Measurements from ENCODE around the gene PPP1R27. TPM values are rescaled to one million over a fixed set of nuclear protein-coding genes. Genes with fewer than 3 reads are reported as not detected.

PPP1R27 gene
- total RNA-seq, 2 donors from 2014 or later: not detected

DNA sequence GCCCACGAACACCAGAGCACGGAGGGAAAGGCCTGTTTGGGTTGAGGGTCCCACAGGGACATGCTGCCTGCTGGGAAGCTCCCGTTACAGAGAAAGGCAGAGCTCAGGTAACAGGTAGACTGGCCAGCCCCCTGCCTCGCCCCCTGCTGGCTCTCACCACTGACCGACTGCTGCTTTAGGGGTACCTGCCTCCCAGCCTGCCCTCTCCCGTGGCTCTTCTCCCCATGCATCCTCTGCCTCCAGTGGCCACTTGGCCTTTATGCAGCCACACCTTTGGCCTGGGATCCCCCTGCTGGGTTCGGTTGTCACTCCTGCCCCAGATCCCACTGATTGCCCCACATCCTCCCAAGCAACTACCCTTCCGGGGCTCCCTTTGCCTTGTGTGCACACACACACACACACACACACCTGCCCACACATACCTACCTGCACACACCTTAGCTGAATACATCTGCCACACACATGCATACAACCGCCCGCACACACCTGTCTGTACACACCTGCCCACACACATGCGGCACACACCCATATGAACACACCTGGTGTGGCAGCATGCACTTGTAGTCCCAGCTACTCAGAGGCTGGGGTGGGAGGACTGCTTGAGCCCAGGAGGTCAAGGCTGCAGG lies 8.9 kb downstream of the PPP1R27 start:
- no peak for DNase-seq (ENCODE audit: low spot score)
- intact Hi-C loops (cut with DNase I): no loop called here

DNA sequence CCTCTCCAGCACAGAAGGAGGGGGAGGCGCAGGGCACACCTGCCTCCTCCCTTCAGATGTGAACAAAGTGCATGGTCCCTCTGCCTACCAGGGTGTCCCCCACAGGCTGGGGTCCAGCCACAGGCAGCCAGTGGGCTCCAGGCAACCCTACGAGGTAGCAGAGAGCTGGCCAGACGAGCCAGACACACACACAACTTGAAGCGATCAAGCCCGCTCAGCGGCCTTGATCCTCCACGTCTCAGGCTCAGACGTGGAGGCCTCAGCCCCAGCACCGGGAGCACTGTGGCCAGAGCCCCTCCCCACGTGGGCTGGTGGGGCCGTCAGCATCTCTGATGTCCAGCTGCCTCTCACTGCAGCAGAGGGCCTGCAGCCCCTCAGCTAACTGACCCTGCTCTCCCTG lies 10.3 kb downstream of the PPP1R27 start:
- DNase-seq (ENCODE audit: low spot score): no peak
- intact Hi-C loops (cut with DNase I): no loop called here

DNA sequence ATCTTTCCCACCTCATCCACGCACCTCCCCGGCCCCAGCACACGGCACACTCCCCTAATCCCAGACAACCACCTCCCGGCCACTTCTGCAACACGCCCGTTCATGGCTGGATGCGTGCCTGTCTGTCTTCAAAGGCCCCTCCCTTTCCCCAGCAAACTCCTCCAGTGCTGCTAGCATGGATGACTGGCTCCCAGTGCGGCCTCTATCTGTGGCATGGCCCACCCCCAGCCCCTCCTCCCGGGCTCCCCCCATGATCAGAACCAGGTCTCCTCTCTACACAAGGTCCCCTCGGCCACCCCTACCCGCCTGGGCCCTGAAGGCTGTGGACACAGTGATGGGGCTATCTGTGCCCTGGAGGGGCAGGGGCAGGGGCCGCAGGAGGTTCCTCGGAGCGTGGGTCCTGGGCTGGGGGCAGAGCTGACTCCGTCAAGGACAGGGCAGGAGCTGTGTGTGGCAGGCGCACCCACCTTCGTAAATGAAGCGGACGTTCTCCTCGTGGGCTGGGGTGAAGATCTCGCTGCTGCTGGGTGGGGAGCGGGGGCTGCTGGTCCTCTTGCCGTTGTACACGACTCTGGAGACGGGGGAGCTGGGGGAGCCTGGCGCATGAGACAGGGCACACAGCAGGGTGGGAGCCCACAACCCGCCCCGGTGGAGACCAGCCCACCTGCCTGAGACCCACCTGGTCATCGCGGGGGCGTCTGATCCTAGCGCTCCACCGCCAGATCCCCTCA lies 10.9 kb downstream of the PPP1R27 start:
- DNase-seq (ENCODE audit: low spot score): no peak
- intact Hi-C loops (cut with DNase I): no loop called here

DNA sequence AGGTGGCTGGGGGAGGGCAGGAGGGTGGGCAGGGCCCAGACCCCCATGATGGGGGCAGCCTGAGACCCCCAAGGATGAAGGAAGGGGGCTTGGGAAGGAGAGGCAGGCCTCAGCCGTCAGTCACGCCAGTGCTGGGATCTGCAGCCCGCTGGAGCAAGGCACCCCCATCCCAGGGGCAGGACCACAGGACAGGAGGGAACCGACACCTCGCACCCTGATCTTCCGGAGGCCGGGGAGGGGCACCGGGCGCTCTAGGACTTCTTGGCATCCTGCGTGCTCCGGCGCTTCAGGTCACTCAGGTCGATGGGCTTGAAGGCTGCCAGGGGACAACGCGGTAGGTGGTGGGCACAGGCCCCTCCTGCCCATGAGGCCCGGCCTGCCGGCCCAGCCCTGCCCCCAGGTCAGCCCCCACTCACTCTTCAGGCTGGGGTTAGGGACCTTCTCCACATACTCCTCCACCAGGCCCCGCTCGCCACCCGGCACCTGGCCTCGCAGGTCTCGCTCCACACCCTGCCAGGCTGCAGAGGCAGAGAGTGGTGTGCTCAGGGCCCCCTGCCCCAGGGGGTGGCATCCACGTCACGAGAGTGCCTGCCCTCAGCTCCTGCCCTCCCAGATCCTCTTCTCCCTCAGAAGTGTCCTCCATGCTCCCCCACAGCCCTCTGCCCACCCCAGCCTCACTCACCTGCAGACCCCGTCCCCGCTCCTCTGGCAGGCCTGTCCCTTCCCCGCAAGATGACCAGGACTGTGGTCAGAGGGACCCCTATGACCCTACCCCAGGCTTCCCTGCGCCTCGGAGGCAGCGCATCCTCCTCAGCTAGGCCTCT lies 11.6 kb downstream of the PPP1R27 start:
- intact Hi-C loops (cut with DNase I): no loop called here
- DNase-seq (ENCODE audit: low spot score): no peak

DNA sequence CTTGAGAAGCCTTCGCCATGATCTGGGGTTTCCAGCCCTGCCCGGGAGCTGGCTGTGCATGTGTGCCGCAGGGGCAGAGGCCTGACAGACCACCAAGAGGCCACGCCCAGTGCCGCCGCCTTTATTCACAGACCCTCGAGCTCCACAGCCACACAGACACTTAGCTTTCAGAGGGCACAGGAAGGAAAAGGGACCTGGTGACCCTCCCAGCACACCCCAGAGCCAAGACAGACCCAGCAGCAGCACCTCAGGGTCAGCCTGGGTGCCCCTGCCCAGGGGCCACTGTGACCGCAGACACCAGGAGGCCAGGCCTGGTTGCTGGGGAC lies 12.6 kb downstream of the PPP1R27 start:
- intact Hi-C loops (cut with DNase I): no loop called here
- DNase-seq (ENCODE audit: low spot score): no peak

DNA sequence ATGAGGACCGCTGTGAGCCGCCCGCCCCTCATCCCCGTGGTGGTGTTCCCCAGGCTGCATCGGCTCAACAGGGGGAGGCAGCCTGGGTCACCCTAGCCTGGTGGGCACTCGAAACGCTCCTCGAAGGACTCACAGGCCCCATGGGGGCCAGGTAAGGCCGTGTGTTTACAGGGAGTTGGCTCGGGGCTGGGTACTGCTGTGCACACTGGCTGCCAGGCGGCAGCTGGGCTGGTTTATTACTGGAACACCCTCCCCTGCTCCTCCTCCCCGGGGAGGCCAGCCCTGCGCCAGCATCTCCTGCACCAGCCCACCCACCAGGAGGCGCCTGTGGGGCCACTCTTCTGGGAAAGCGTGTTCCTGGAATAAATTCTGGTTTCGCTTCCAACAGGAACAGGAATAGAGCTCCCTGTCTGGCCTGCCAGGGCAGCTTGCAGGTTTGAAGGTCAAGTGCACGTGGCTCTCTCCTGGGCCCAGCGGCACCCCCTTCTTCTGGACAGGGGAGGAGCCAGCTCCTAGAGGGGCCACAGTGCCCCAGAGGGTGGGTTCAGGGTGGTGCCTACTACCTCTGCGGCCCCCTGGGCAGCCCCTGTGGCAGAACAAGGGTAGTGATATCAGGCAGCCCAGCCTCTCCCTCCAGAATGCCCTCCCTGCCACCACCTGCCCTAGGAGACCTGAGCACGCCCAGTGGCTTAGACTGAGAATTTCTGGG lies 13.1 kb downstream of the PPP1R27 start:
- intact Hi-C loops (cut with DNase I): no loop called here
- peak; percentile 89 for DNase-seq (ENCODE audit: low spot score)

DNA sequence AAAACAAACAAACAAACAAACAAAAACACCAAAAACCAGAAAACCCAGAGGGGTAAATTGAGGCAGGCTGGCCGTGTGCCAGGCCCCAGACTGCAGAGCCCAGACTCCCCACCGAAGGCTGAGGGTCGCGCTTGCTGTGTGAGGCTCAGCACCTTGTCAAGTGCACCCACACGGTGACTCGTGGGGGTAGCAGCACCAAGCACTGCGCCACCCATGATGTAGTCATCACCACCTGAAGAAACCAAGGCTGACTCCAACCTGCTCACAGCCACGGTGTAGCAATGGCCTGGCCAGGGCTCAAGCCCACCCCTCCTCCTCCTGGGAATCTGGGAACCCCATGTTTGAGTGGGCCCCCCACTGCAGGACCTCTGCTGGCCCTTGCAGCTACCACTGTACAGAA lies 13.7 kb downstream of the PPP1R27 start:
- intact Hi-C loops (cut with DNase I): no loop called here
- no peak for DNase-seq (ENCODE audit: low spot score)

DNA sequence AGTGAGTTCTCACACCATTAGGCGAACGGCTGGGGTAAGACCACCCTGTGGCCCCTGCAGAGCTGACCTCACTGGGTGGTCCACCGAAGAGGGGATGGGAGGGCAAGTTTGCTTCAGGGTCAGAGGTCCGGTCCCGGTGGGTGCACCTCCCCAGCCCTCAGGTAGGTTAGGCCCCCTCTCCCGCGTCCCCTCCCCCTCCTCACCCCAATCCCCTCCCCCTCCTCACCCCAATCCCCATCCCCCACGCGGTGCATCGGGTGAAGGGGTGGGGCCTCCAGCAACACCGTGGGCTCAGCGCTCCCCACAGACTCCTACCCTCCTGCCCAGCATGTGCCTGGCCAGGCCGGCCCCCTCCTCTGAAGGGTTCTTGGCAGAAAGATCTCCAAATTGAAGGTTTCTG lies 15.1 kb downstream of the PPP1R27 start:
- DNase-seq (ENCODE audit: low spot score): no peak
- intact Hi-C loops (cut with DNase I): no loop called here

DNA sequence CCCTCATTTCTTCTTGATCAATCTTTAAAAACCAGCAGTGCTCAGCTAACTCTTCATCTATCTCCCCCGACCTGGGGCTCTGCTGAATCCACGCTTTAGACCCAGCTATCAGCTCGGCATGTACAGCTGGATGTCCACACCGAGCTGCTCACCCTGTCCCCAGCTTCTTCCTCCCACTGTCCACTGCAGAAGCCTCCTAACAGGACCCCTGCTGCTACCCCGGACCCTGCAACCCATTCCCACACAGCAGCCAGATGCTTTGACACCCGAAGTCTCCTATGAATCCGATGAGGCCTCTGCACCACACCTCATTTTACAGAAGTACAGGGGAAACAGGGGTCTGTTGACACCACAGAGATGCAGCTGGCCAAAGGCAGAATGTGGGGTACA lies 17.1 kb downstream of the PPP1R27 start:
- no peak for DNase-seq (ENCODE audit: low spot score)
- intact Hi-C loops (cut with DNase I): no loop called here

DNA sequence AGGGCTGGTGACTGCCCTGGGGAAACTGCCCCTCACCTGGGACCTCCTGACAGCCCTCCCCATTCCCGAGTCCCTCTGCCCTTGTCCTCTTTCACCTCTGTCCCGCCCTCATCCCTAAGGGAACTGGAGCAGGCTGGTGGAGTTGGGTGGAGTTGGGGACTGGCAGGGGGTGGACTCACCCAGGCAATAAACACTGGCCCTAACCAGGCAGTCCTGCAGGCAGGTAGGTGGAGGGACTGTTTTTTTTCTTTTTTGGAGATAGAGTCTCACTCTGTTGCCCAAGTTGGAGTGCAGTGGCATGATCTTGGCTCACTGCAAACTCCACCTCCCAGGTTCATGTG lies 19.2 kb downstream of the PPP1R27 start:
- DNase-seq (ENCODE audit: low spot score): no peak
- intact Hi-C loops (cut with DNase I): no loop called here

DNA sequence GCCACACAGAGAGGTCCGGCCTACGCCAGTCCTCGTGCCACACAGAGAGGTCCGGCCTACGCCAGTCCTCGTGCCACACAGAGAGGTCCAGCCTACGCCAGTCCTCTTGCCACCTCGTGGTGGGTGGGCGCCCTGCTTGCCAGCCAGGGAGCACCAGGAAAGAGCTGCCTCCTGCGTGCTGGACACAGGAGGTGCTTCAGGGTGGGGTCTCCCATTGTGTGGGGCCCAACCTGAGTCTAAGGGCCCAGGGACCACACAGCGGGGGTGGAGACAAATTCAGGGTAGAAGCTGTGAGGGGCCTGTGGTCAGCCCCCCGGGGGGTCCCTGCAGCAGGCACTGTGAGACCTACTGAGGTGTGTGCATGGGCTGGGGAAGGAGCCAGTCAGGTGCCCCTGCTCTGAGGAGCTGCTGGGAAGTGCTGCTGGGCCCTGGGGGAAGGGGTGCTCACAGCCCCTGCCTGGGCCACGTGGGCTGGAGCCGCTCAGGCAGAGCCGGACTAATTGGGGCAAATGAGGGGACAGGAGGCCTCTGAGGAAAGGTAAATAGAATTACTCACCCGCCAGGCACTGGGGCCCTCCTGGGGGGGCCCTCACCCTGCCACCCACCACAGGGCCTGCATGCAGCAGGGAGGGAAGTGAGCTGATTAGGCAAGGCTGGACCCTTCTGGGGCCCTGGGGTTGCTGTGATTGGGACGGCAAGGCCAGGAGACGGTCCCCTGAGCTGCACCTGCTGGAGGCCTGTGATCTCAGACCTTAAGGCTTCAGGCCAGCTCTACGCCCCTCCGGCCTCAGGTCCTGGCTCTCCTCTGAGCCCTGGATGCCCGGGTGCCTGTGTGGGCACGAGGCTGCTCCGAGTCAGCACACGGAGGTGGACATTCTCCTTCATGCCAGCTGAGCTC lies 19.9 kb downstream of the PPP1R27 start:
- intact Hi-C loops (cut with DNase I): no loop called here
- no peak for DNase-seq (ENCODE audit: low spot score)

DNA sequence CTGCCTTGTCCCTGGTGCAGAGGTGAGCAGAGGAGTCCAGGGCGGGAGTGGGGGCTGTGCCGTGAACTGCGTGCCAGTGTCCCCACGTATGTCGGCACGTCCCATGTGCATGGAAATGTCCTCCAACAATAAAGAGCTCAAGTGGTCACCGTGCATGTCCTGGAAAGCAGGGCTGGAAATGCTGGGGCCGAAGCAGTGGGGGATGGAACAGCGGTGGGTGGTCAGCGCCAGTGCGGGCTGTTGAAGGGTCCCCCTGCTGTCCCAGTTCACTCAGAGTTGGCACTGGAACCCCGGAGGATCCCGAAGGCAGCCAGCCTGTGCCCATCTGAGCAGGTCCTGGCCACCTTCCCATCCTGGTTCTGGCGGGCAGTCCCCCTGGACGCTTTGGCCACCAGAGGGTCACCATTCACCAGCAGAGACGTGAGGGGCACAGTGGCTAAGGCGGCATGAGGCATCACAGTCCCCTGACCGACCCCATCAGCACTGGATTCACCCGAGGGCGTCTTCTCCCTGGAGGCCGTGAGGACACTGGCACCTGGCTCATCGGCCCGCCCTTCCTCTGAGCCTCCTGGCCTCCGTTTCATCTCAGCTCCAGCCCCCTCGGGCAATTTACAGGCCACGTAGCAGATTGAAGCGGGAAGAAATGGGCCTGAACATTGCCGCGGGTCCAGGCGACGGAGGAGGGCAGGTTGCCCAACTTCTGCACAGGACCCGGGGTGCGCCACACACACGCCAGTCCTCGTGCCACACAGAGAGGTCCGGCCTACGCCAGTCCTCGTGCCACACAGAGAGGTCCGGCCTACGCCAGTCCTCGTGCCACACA lies 20.8 kb downstream of the PPP1R27 start:
- intact Hi-C loops (cut with DNase I): no loop called here
- no peak for DNase-seq (ENCODE audit: low spot score)

DNA sequence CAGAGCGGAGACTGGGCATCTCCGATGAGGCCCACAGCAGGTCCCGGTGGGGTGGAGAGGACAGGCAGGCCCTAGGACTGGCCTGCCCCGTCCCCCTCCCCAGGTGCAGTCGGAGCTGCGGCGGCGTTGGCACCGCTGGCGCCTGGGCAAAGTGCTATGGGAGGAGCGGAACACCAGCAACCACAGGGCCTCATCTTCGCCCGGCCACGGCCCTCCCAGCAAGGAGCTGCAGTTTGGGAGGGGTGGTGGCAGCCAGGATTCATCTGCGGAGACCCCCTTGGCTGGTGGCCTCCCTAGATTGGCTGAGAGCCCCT lies 21.5 kb downstream of the PPP1R27 start:
- intact Hi-C loops (cut with DNase I): no loop called here
- no peak for DNase-seq (ENCODE audit: low spot score)

DNA sequence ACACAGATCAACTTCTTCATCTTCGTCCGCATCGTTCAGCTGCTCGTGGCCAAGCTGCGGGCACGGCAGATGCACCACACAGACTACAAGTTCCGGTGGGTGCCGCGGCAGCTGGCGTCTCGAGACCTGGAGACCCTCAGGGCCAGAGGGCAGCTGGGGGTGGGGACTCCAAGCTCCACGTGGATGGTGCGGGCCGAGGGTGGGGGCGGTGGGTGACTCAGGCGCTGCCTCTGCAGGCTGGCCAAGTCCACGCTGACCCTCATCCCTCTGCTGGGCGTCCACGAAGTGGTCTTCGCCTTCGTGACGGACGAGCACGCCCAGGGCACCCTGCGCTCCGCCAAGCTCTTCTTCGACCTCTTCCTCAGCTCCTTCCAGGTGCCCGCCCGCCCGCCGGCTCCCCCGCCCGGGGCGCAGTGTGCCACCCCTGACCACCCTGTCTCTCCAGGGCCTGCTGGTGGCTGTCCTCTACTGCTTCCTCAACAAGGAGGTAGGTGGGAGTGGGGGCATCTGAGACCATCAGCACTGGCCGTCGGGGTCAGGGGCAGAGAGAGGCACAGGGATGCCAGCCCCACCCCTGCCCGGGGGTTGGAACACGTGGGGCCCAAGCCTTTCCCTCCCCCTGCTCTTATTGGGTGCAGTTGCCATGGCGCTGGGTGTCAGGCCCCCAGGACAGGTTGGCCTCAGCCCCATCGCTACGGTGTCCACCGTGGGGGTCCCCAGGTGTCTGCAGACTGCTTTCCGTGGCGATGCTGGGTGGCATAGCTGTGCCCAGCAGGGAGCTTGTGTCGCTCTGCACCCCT lies 22.1 kb downstream of the PPP1R27 start:
- intact Hi-C loops (cut with DNase I): no loop called here

DNA sequence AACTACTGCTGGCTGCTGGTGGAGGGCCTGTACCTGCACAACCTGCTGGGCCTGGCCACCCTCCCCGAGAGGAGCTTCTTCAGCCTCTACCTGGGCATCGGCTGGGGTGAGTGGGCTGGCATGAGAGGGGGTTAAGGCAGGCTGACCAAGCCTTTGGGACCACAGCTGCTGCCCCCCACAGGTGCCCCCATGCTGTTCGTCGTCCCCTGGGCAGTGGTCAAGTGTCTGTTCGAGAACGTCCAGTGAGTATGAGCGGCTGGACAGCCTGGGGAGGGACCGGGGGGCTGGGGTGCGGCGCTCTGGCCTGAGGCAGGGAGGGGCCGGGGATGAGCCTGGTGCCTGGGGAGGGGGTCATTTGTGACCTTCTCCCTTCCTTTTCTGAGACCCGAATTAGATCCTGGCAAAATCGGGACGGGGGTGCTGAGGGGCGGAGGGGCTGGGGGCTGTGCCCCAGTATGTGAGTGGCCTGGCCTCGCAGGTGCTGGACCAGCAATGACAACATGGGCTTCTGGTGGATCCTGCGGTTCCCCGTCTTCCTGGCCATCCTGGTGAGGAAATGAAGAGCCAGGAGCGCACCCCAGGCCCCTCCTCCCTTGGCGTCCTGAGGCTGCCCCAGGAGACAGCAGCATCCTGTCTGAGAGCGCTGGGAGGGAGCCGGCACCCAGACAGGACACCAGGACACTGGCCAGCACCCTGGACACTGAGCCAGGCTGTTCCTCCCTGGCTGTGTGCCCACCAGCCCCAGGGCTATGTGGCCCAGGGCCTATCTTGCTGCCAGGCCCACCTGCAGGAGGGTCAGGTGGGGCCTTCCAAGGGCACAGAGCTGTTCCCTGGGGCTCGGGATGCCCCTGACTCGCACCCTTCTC lies 22.9 kb downstream of the PPP1R27 start:
- DNase-seq (ENCODE audit: low spot score): no peak
- intact Hi-C loops (cut with DNase I): no loop called here

More for the DNA sequence above, 22.1 kb downstream of the PPP1R27 start:
- no peak for DNase-seq (ENCODE audit: low spot score)

DNA sequence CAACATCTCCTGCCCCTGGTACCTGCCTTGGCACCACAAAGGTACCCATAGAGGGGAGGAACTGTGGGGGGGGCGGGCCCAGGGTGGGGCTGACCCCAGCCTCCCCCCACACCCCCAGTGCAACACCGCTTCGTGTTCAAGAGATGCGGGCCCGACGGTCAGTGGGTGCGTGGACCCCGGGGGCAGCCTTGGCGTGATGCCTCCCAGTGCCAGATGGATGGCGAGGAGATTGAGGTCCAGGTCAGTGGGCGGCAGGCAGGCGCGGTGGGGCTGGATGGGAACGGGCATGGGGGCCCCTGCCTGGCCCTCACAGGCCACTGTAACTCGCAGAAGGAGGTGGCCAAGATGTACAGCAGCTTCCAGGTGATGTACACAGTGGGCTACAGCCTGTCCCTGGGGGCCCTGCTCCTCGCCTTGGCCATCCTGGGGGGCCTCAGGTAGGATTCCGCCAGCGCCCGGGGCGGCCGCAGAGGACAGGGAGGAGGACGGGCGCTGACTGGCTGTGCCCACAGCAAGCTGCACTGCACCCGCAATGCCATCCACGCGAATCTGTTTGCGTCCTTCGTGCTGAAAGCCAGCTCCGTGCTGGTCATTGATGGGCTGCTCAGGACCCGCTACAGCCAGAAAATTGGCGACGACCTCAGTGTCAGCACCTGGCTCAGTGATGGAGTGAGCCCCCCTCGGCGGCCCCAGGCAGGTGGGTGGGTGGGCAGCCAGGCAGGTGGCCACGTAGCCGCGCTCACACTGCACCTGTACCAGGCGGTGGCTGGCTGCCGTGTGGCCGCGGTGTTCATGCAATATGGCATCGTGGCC lies 23.8 kb downstream of the PPP1R27 start:
- intact Hi-C loops (cut with DNase I): no loop called here
- DNase-seq (ENCODE audit: low spot score): no peak

All from posterior vena cava (tissue), 2 donors.